Epithelial cell of proximal tubule (primary cell): ENCODE results near the gene MLIP. TPM values are rescaled to one million over a fixed set of nuclear protein-coding genes. Genes with fewer than 3 reads are reported as not detected.
"Not testable (repeated sequence)": the region's sequence is repeated elsewhere in the genome, so short reads cannot be mapped to it uniquely, and the experiment has no call there.

Experiments used
- DNase-seq: peaks from one replicate; pipeline ENCODE4 v3.0.0-alpha.2; 2011; ENCODE audit warnings: low read depth
- H3K4me3 ChIP-seq: 2 replicates; pipeline ENCODE4 v1.5.1; 2011; ENCODE audit warnings: low read depth, mild to moderate bottlenecking, low read length
- total RNA-seq: library from RNA; depleted of rRNA; stranded (reverse); fragments of >200 nt; gene quantifications from 2 replicates; pipeline ENCODE4 v1.2.3, GENCODE V29; 2015
- TF ChIP-seq, protein P1 (sequence below): conservative IDR thresholded peaks from 2 replicates; pipeline ENCODE4 v1.5.1; 2012; ENCODE audit warnings: low read depth, mild to moderate bottlenecking, low read length

The MLIP gene
- total RNA-seq, 1 donor from 2014 or later = not detected

DNA sequence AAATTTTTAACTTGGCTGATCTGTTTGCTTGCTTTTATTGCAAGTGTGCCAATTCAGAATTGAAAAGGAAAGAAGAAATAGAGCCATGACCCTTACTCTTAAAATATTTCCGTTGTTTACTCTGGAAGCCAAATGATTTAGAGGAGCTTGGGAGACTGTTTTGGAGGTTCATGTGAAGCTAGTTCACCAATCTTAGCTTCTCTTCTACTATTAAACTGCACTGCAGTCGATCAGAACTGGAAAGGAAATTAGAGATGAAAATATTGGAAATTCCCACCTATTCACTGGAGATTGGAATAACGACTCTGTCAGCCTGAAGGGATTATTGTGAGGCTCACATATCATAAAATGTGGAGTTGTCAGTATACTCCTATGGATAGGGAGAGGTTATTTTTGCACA is 81.8 kb downstream of the MLIP start:
- no peak overlapping the region for H3K4me3 ChIP-seq
- TF ChIP-seq, protein P1, sequence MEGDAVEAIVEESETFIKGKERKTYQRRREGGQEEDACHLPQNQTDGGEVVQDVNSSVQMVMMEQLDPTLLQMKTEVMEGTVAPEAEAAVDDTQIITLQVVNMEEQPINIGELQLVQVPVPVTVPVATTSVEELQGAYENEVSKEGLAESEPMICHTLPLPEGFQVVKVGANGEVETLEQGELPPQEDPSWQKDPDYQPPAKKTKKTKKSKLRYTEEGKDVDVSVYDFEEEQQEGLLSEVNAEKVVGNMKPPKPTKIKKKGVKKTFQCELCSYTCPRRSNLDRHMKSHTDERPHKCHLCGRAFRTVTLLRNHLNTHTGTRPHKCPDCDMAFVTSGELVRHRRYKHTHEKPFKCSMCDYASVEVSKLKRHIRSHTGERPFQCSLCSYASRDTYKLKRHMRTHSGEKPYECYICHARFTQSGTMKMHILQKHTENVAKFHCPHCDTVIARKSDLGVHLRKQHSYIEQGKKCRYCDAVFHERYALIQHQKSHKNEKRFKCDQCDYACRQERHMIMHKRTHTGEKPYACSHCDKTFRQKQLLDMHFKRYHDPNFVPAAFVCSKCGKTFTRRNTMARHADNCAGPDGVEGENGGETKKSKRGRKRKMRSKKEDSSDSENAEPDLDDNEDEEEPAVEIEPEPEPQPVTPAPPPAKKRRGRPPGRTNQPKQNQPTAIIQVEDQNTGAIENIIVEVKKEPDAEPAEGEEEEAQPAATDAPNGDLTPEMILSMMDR = no peak
- no peak for DNase-seq

- no peak for DNase-seq
Measured at GRCh38 chr6:54193560-54193959, 82.3 kb downstream of the MLIP start.

GRCh38 chr6:54194067-54194466 is 82.8 kb downstream of the MLIP start:
- no peak overlapping the region for H3K4me3 ChIP-seq
- TF ChIP-seq, protein P1 = no peak
- DNase-seq = no peak

More at GRCh38 chr6:54193560-54193959, 82.3 kb downstream of the MLIP start:
- no peak overlapping the region for H3K4me3 ChIP-seq
- TF ChIP-seq, protein P1 = no peak

- DNase-seq = no peak
- H3K4me3 ChIP-seq = no peak overlapping the region
- TF ChIP-seq, protein P1 = no peak
Measured at GRCh38 chr6:54195637-54196036, 84.4 kb downstream of the MLIP start.

DNA sequence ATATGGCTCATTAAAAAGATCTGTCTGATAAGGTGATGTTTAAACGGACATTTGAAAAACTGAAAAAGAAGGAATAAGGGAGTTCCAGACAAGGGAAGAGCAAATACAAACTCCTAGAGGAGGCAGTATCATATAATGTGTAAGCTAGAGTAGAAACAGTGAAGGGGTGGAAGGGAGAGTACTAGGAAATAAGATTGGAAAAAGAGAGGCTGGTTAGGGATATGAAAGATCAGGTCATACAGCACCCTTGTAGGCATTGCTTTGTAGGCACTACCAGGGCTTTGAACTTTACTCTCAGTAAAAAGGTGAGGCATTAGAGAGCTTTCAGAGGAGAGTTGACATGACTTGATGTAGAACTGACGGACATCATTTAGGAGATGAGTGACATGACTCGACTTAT is 85.7 kb downstream of the MLIP start:
- TF ChIP-seq, protein P1 = no peak
- DNase-seq = no peak
- no peak overlapping the region for H3K4me3 ChIP-seq

GRCh38 chr6:54198134-54198533 is 86.9 kb downstream of the MLIP start:
- no peak overlapping the region for H3K4me3 ChIP-seq
- peak; percentile 38 for DNase-seq
- TF ChIP-seq, protein P1 = no peak

- not testable (repeated sequence) for H3K4me3 ChIP-seq, DNase-seq
Measured at GRCh38 chr6:54203474-54204035, 92.3 kb downstream of the MLIP start.
